ENCODE measurements around the gene SYNJ1. TPM values are rescaled to one million over a fixed set of nuclear protein-coding genes. Genes with fewer than 3 reads are reported as not detected.

The SYNJ1 gene
- polyA plus RNA-seq, 3 donors = 4.0 to 16.5 (median 8.1) TPM

DNA sequence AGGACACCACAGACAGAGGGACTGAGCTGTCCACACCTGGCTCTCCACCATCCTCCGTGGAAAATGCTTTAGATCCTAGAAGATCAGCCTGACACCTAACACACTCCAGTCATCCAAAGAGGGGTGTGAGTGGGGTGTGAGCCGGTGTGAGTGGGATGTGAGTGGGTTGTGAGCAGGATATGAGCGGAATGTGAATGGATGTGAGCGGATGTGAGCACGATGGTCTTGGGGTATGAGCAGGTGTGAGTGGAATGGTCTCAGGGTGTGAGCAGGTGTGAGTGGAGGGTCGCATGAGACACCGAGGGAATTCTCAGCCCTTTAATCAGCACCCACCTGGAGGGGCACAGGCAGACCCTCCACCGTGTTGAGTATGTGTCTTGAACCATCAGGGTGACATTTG, 143.3 kb downstream of the SYNJ1 start:
- no peaks in the 10 kb centered on the region for H3K27me3 ChIP-seq (ENCODE audit: control insufficient read depth in 2 of 2, insufficient read depth in 2 of 2, low read length in 2 of 2)
- Mint-ChIP-seq H3K27me3 (ENCODE audit: low read depth in 3 of 3) (peaks cover 0 to 1% (median 1%) of the 10 kb centered on the region in 3 donors), H3K36me3 (no peaks in the 10 kb centered on the region), H3K9me3 (no peaks in the 10 kb centered on the region), H3K4me1 (no peaks in the 10 kb centered on the region), H3K4me3 (no peak overlapping the region), H3K27ac (no peak overlapping the region)
- 93% methylated on average over 3 of the region's 8 CpGs for WGBS (ENCODE audit: insufficient coverage)
- intact Hi-C loops (cut with micrococcal nuclease) = no loop called here
- H3K4me2 ChIP-seq (replicated peaks; ENCODE audit: extremely low read depth, low read length, poor library complexity, severe bottlenecking) = no peak overlapping the region
- DNase-seq = no peak
- no peaks in the 10 kb centered on the region for H3K36me3 ChIP-seq (replicated peaks in 1 of 2; ENCODE audit: control insufficient read depth in 1 of 2, insufficient read depth in 2 of 2, low read length in 2 of 2)
- no peaks in the 10 kb centered on the region for H3K4me1 ChIP-seq (ENCODE audit: control insufficient read depth in 1 of 2, insufficient read depth in 2 of 2, low read length in 2 of 2)
- no peak overlapping the region for H2AFZ ChIP-seq (ENCODE audit: insufficient read depth, low read depth, low read length, poor library complexity, severe bottlenecking)
- no peak overlapping the region for H3K27ac ChIP-seq (ENCODE audit: low read depth in 1 of 2, low read length in 2 of 2)
- H3K4me3 ChIP-seq (replicated peaks in 1 of 3; ENCODE audit: low read depth in 2 of 3, low read length in 3 of 3) = no peak overlapping the region
- no peaks in the 10 kb centered on the region for H3K79me2 ChIP-seq (ENCODE audit: insufficient read depth, low read length)
- no peaks in the 10 kb centered on the region for H4K20me1 ChIP-seq (ENCODE audit: insufficient read depth, low read length)
- H3K9me3 ChIP-seq (replicated peaks in 1 of 2; ENCODE audit: control insufficient read depth in 1 of 2, insufficient read depth in 1 of 2, low read length in 2 of 2) = no peaks in the 10 kb centered on the region
- TF ChIP-seq CTCF (IDR thresholded peaks at IDR 0.05) = no peak
- no peak overlapping the region for H3K9ac ChIP-seq (ENCODE audit: insufficient read depth, low read length, poor library complexity, severe bottlenecking)

GRCh38 chr21:32581732-32582131, 146.1 kb downstream of the SYNJ1 start:
- no peak overlapping the region for H3K4me2 ChIP-seq (replicated peaks; ENCODE audit: extremely low read depth, low read length, poor library complexity, severe bottlenecking)
- Mint-ChIP-seq H3K27ac (no peak overlapping the region), H3K4me3 (no peak overlapping the region), H3K9me3 (no peaks in the 10 kb centered on the region), H3K27me3 (ENCODE audit: low read depth in 3 of 3) (peaks cover 0 to 1% (median 1%) of the 10 kb centered on the region in 3 donors), H3K36me3 (no peaks in the 10 kb centered on the region), H3K4me1 (no peaks in the 10 kb centered on the region)
- no peaks in the 10 kb centered on the region for H3K9me3 ChIP-seq (replicated peaks in 1 of 2; ENCODE audit: control insufficient read depth in 1 of 2, insufficient read depth in 1 of 2, low read length in 2 of 2)
- H3K36me3 ChIP-seq (replicated peaks in 1 of 2; ENCODE audit: control insufficient read depth in 1 of 2, insufficient read depth in 2 of 2, low read length in 2 of 2) = no peaks in the 10 kb centered on the region
- no peak overlapping the region for H3K9ac ChIP-seq (ENCODE audit: insufficient read depth, low read length, poor library complexity, severe bottlenecking)
- TF ChIP-seq CTCF (IDR thresholded peaks at IDR 0.05) = no peak
- no peaks in the 10 kb centered on the region for H3K4me1 ChIP-seq (ENCODE audit: control insufficient read depth in 1 of 2, insufficient read depth in 2 of 2, low read length in 2 of 2)
- 96% methylated on average over 10 of the region's 13 CpGs for WGBS (ENCODE audit: insufficient coverage)
- no peaks in the 10 kb centered on the region for H3K27me3 ChIP-seq (ENCODE audit: control insufficient read depth in 2 of 2, insufficient read depth in 2 of 2, low read length in 2 of 2)
- H3K79me2 ChIP-seq (ENCODE audit: insufficient read depth, low read length) = no peaks in the 10 kb centered on the region
- H2AFZ ChIP-seq (ENCODE audit: insufficient read depth, low read depth, low read length, poor library complexity, severe bottlenecking) = no peak overlapping the region
- no peak overlapping the region for H3K4me3 ChIP-seq (replicated peaks in 1 of 3; ENCODE audit: low read depth in 2 of 3, low read length in 3 of 3)
- no peaks in the 10 kb centered on the region for H4K20me1 ChIP-seq (ENCODE audit: insufficient read depth, low read length)
- DNase-seq = no peak
- intact Hi-C loops (cut with micrococcal nuclease) = no loop called here
- H3K27ac ChIP-seq (ENCODE audit: low read depth in 1 of 2, low read length in 2 of 2) = no peak overlapping the region
